ENCODE measurements around the gene SPRR2B. TPM values are rescaled to one million over a fixed set of nuclear protein-coding genes. Genes with fewer than 3 reads are reported as not detected.

Gene SPRR2B
- total RNA-seq, 6 experiments from 2014 or later, result not detected

DNA sequence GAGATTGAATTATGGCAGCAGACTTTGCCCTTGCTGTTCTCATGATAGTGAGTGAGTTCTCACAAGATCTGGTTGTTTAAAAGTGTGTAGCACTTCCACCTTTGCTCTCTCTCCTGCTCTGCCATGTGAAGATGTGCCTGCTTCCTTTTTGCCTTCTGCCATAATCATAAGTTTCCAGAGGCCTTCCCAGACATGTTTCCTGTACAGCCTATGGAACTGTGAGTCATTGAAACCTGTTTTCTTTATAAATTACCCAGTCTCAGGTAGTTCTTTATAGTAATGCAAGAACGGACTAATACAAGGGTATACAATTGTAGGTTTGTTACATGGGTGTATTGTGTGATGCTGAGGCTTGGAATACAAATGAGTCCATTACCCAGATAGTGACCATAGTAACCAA is 36.2 kb downstream of the SPRR2B start:
- Histone ChIP-seq H3K9me3 (no peaks in the 10 kb centered on the region), H3K27me3 (no peaks in the 10 kb centered on the region), H3K4me3 (no peak overlapping the region), H3K4me1 (no peaks in the 10 kb centered on the region), H3K36me3 (no peaks in the 10 kb centered on the region), H3K27ac (no peak overlapping the region)
- intact Hi-C loops (cut with DNase I), result no loop called here
- DNase-seq (no peak), ATAC-seq (no peak)
- 77% methylated on average over 1 of the region's 1 CpG for WGBS (ENCODE audit: insufficient coverage, low coverage, low lambda C conversion rate, missing lambda C conversion rate)
- no peak for TF ChIP-seq POLR2A (IDR thresholded peaks at IDR 0.05)
- TF ChIP-seq, protein P1, sequence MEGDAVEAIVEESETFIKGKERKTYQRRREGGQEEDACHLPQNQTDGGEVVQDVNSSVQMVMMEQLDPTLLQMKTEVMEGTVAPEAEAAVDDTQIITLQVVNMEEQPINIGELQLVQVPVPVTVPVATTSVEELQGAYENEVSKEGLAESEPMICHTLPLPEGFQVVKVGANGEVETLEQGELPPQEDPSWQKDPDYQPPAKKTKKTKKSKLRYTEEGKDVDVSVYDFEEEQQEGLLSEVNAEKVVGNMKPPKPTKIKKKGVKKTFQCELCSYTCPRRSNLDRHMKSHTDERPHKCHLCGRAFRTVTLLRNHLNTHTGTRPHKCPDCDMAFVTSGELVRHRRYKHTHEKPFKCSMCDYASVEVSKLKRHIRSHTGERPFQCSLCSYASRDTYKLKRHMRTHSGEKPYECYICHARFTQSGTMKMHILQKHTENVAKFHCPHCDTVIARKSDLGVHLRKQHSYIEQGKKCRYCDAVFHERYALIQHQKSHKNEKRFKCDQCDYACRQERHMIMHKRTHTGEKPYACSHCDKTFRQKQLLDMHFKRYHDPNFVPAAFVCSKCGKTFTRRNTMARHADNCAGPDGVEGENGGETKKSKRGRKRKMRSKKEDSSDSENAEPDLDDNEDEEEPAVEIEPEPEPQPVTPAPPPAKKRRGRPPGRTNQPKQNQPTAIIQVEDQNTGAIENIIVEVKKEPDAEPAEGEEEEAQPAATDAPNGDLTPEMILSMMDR (IDR thresholded peaks at IDR 0.05), result no peak

DNA sequence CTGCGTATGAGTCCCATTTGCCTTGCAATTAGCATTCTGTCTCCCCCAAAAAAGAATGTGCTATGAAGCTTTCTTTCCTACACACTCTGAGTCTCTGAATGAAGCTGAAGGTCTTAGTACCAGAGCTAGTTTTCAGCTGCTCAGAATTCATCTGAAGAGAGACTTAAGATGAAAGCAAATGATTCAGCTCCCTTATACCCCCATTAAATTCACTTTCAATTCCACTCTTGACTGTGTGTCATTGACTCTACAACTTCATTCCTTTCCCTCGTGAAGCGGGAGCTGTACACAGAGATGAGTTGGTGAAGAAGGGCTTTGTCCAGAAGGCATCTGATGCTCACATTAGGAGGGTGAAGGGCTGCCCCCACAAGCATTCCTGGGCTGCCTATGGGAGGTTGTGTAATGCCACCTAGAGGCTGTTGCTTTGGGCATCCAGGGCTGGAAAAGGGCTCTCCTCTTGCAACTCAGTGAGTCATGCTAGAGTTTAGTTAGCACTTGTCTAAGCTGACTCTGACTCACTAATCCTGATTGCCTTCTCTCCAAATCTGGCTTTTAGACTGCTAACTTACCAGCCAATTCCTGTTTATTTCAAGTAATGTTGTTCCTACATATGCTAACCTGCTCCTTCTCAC is 38.6 kb downstream of the SPRR2B start:
- intact Hi-C loops (cut with DNase I), result no loop called here
- peak in 1 of 3 donors; percentile 24 for DNase-seq
- WGBS (ENCODE audit: insufficient coverage, low coverage, low lambda C conversion rate, missing lambda C conversion rate), result 25% methylated on average over 3 of the region's 3 CpGs

DNA sequence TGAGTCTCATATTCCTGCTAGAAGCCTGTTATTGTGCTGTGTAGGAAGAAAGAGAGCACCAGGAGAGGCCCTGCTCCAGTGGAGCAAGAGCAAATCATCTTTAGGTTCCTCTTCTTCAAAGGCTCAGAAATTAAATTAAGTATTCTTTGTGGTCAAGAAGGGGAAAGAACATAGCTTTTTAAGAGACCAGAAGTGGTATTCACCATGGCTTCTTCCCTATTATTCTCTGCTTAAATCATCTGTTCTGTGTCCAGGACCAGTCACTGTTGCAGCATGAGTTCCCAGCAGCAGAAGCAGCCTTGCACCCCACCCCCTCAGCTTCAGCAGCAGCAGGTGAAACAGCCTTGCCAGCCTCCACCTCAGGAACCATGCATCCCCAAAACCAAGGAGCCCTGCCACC is 39.3 kb downstream of the SPRR2B start:
- ATAC-seq (no peak), DNase-seq (no peak)
- no peaks in the 10 kb centered on the region for H3K9me3 ChIP-seq
- H3K4me1 ChIP-seq, result no peaks in the 10 kb centered on the region
- H3K27ac ChIP-seq, result no peak overlapping the region
- H3K27me3 ChIP-seq, result no peaks in the 10 kb centered on the region
- no peaks in the 10 kb centered on the region for H3K36me3 ChIP-seq
- TF ChIP-seq POLR2A (IDR thresholded peaks at IDR 0.05), result no peak
- TF ChIP-seq, protein P1 (IDR thresholded peaks at IDR 0.05), result no peak
- H3K4me3 ChIP-seq, result no peak overlapping the region
- intact Hi-C loops (cut with DNase I), result no loop called here

More for the DNA sequence above, 38.6 kb downstream of the SPRR2B start:
- H3K4me3 ChIP-seq, result no peak overlapping the region
- H3K27ac ChIP-seq, result no peak overlapping the region
- H3K27me3 ChIP-seq, result no peaks in the 10 kb centered on the region
- H3K36me3 ChIP-seq, result no peaks in the 10 kb centered on the region
- H3K9me3 ChIP-seq, result no peaks in the 10 kb centered on the region
- no peaks in the 10 kb centered on the region for H3K4me1 ChIP-seq
- TF ChIP-seq POLR2A (IDR thresholded peaks at IDR 0.05), result no peak
- TF ChIP-seq, protein P1 (IDR thresholded peaks at IDR 0.05), result peak in 1 of 4 donors; percentile 37
- ATAC-seq, result peak; percentile 29 to 85 (median 52)

DNA sequence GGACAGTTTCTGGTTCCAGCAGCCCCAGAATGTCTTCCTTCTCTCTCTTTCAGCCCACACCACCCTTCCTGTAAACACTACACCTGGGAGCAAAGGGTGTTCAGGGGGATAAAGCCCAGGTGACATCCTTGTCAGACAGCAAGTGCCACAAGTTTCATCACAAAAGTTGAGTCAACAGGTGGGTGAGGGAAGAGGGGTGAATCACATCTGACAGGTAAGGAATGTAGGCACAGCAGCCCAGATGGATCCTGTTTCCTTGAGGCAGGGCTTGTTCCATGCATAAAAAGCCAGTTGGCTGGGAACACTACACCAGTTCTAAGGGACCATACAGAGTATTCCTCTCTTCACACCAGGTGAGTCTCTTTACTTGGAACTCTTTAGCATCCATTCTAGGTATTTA is 40.5 kb downstream of the SPRR2B start, which contains the start of gene SPRR1B:
Gene SPRR1B, plus strand, starts transcription at position 309 of the 400 bp plus-strand sequence. CDS start 1,143 bp downstream, outside the sequence.
- TF ChIP-seq POLR2A (IDR thresholded peaks at IDR 0.05), result no peak
- TF ChIP-seq, protein P1 (IDR thresholded peaks at IDR 0.05), result no peak
- ATAC-seq (no peak), DNase-seq (no peak)
- Histone ChIP-seq H3K36me3 (no peaks in the 10 kb centered on the region), H3K9me3 (no peaks in the 10 kb centered on the region), H3K27ac (no peak within 1 kb of the TSS), H3K27me3 (no peaks in the 10 kb centered on the region), H3K4me3 (no peak within 1 kb of the TSS), H3K4me1 (no peaks in the 10 kb centered on the region)
- intact Hi-C loops (cut with DNase I), result no loop called here

DNA sequence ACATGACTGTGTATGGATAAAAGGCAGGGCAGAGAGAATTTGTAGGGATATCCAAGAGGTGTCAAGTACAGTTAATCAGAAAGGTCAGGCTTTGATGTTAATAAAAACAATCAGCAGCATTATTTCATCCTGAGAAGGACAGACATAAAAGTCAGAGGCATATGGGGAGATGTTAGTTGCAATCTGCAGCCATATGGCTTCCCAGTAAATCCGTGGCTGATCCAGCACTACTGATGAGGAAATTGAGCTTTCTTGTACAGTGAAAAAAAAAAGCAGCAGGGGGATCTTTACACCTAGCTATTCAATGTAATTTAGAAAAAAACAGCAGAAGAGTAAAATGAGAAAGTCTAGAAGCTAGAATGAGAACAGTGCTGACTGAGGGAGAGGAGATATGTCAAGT is 42.6 kb downstream of the SPRR2B start:
- Histone ChIP-seq H3K27ac (no peak overlapping the region), H3K9me3 (no peaks in the 10 kb centered on the region), H3K4me3 (no peak overlapping the region), H3K4me1 (no peaks in the 10 kb centered on the region), H3K27me3 (no peaks in the 10 kb centered on the region), H3K36me3 (no peaks in the 10 kb centered on the region)
- TF ChIP-seq, protein P1 (IDR thresholded peaks at IDR 0.05), result no peak
- no peak for TF ChIP-seq POLR2A (IDR thresholded peaks at IDR 0.05)
- 40% methylated on average over 1 of the region's 1 CpG for WGBS (ENCODE audit: insufficient coverage, low coverage, low lambda C conversion rate, missing lambda C conversion rate)
- DNase-seq, result no peak
- intact Hi-C loops (cut with DNase I), result no loop called here
- ATAC-seq, result no peak

Measured in right lobe of liver (tissue), 6 donors.